ENCODE data around the gene OR6Y1.
A peak's percentile ranks its signal among the peaks of the same experiment; 100 is the strongest.

OR6Y1 gene, protein sequence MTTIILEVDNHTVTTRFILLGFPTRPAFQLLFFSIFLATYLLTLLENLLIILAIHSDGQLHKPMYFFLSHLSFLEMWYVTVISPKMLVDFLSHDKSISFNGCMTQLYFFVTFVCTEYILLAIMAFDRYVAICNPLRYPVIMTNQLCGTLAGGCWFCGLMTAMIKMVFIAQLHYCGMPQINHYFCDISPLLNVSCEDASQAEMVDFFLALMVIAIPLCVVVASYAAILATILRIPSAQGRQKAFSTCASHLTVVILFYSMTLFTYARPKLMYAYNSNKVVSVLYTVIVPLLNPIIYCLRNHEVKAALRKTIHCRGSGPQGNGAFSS

DNA sequence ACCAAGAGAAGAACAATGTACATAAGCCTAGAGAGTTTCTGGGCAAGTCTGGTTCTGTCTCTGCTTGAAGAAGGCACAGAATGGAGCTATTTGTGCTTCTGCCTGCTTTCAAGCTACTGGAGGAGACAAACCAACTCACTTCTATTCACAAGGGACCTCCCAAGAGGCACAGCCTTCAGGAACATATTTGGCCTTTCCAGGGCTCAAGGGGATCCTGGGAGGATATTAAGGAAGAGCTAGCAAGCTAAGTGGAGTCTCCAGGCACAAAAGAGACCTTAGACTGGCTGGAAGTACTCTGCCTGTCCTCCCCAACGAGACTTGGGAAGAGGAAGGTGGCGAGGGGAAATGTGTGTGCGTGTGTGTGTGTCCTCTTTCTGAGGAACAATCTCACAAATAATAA is at the start of gene OR6Y1:
Gene OR6Y1 (minus strand): TSS at position 54 of the 400 bp plus-strand sequence. CDS start 6,300 bp downstream, outside the sequence.
- DNase-seq: no peak

DNA sequence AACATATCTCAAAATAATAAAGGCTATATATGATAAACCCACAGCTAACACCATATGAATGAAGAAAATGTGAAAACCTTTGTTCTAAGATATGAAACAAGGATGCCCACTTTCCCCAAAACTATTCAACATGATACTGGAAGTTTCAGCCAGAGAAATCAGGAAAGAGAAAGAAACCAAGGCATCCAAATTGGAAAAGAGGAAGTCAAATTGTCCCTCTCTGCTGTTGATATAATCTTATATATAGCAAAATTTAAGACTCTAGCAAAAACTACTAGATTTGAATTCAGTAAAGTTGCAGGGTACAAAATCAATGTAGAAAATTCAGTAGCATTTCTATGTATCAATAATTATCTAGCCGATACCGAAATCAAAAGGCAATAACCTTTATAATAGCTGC is 46.5 kb upstream of the OR6Y1 start:
- DNase-seq: no peak

DNA sequence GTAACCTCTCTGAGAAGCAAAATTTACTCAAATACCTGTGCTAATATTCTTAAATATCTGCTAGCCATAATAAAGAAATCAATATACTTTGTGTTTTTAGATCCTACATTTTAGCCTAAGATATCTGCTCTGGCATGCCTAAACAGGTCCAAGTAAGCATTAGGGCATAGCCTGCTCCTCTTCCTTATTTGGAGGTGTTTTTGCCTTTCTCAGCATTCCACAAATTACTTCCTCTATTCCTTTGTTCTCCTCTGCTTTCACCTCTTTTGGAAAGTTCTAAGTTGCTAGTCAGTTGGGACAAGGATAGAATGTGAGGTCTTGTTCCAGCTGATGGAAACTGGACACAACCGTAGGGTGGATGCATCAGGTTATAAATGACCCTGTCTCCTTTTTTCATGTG is 32.7 kb upstream of the OR6Y1 start:
- DNase-seq: no peak

DNA sequence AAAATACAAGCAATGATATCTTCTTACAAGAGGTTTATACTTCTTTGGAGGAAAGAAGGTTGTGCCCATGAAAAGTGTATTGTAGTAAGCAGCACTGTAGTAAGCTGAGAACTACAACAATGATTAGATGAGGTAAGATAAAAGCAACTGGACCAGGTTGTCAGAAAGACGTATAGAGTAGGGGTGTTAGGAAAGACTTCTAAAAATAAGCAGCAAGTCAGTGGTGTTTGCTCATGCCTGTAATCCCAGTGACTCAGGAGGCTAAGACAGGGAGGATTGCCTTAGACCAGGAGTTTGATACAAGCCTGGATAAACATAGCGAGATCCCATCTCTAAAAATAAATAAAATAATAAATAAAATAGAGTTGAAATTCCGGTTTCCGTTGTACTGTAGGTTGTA is 29.8 kb upstream of the OR6Y1 start:
- DNase-seq: no peak

DNA sequence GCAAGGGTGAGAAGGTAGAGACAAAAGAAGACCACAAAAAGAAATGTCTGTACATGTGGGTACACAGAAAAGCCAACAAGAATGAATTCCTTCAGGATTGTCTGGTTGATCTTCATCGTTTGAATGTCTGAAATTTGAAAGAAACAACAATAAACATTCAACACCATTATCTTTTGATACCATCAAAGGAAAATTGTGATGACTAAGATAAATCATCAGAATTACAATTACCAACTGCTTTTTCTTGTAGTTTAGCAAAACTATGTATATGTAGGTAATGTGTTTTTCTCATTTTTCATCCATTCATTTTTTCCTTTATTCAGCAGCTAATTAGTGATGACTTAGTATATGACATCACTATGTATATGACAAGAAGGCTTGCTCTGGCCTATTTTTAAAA is 25.5 kb upstream of the OR6Y1 start, which contains the start of gene OR10X1:
Gene OR10X1 (minus strand): TSS at position 167 of the 400 bp plus-strand sequence. CDS start 0 bp downstream, at position 167.
- no peak for DNase-seq

DNA sequence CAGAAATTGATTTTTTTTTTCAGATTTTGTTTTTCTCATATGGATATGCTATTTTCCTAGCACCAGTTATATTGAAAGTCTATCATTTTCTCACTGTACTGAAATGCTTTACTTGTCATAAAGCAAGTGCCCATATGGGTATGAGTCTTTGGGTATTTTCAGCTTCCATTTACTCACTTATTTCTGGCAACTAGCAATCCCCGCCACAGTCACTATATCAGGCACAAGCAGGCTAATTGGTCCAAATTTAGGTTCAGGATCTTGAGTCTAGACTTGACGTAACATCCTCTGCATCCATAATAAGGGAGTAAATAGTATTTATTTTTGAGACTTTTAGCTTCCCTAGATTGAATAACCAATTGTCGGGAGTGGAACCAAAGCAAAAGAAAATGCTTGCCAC is 23.4 kb upstream of the OR6Y1 start:
- DNase-seq: no peak

DNA sequence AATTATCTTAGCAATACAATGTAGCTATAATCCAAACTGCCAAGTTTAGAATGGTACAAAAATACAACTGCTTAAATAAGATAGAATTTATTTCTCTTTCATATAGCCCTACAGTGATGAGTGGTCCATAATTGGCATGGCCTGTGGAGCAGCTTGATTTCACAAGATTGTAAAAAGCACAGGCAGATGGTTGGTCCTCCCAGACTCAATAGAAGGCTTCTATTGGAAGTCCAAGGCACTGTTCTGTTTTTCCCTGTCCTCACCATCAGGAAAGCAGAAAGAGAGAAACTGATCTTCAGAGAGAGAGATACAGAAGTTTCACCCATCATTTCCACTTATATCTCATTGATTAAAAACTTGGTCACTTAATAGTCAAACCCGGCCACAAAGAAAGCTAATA is 18.0 kb upstream of the OR6Y1 start:
- DNase-seq: no peak

DNA sequence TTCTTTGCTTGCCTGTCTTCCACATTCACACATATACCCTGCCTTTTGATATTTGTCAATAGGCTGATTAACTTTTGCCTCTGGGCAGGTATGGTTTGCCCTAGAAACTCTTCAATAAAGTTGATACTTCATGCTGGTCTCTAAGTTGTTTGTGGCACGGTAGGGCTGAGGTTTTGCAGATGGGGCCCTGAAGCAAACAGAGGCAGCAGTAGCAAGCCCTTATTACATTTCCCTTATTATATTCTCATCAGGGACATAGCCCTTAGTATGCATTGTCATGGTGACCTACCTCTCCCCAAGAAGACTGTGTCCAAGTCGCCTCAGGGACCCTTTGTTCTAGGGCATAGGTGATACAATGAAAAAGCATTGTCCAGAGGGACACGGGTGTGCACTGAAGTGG is 16.3 kb upstream of the OR6Y1 start, which contains the start of gene OR6P1:
Gene OR6P1 (minus strand): TSS at position 101 of the 400 bp plus-strand sequence. CDS start 6,976 bp downstream, outside the sequence.
- no peak for DNase-seq

DNA sequence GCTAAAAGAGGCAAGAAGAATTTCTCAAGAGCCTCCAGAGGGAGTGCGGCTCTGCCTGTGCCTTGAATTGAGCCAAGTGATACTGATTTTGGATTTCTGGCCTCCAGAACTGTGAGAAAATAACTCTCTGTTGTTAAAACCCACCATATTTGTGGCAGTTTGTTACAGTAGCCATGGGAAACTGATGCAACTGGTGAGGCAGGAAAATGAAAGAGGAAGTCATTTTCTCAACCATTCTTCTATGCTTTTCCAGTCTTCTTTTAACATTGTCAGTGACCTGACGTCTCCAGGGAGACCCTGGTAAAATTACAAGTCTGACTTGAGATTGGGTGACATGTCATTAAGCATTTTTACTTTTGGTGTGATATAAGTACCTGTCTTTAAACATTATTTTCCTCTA is 10.4 kb upstream of the OR6Y1 start:
- no peak for DNase-seq

DNA sequence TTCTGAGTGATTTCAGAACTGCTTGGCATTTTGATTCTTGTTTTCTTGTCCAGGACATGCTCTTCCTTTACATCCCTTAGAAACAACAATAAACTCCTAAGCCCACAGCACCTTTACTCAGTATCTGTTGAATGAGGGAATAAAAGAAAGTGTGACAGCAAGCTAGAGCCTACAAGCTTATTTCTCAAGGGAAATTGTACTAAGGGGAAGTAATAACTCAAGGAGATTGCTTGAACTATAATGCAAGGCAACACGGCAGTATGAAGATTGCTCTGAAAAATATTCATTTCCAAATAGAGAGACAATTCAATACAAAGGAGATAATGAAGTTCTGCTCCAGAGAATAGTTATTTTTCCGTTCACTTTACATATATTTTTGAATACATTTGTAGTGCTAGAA is 9.6 kb upstream of the OR6Y1 start:
- DNase-seq: no peak

DNA sequence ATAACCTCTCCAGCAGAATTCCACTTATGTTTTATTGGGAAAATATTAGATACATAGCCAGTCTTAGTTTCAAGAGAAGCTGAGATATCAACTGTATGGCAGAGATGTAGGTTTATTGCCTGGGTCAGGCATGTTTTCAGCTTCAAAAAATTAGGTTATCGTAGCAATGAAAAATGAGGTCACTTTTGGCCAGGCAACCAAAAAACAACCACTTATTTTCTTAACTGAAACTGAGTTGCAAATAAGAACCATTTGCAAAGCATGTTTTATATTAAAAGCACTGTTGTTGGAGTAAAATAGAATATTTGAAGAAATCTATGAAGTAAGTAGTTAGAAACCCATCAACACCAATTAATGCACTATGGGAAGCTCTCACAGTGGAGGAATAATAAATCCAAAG is 5.5 kb upstream of the OR6Y1 start:
- DNase-seq: no peak

DNA sequence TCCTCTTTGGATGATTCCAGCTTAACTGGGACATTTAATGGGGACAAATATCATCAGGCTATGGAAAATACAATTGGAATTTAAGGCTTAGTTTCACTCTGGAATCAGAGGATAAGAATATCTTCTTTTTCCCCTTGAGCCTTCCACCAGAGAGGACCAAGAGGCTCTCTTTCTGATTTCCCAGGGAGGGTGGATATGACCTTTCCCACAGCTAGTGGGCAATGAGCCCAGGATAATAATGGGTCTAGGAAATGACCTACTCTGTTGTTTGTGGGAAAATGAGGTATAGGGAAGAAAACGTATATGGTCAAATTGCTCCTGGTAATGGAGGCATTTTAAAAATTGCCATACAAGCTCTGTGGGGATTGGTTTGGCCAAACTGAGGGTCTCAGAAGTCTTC is 1.9 kb downstream of the OR6Y1 start:
- no peak for DNase-seq

DNA sequence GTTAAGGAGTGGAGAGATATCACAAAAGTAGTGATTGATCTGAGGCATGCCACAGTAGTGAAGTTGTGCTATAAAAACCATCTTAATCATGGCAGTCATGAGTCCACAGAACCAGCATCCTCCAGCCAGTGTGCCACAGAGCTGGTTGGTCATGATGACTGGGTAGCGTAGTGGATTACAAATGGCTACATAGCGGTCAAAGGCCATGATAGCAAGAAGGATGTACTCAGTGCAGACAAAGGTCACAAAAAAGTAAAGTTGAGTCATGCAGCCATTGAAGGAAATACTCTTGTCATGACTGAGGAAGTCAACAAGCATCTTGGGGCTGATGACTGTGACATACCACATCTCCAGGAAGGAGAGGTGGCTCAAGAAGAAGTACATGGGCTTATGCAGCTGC is 6.7 kb downstream of the OR6Y1 start:
- DNase-seq: no peak

DNA sequence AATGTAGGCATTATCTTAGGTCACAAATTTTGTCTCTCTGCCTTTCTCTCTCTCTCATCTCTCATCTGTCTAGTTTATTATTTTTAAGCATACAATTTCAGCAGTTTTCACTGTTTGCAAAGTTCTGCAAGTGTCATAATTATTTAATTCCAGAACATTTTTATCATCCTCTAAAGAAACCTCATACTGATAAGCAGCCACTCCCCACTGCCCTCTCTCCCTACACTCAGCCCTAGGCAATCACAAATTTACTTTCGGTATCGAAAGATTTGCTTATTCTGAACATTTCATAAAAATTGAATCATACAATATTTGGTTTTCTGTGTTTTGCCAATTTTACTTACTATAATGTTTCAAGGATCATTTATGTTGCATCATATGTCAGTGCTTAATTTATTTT is 16.6 kb downstream of the OR6Y1 start:
- no peak for DNase-seq

DNA sequence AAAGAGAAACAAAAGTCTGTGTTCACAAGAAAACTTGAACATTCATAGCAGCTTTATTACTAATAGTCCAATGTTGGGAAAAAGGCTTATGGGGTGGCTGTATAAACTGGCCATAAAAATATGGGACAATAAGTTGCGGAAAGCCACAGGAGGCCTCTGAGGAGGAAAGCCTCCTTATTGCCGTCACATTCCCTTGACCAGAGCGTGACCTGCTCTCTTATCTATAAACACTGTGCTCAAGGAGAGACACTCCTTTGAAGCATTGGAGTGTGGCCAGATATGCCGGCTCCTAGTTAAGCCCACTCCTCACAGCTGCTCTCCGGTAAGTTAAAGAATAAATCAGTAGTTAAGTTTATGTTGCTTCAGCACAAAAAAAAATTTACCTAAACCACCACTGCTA is 19.7 kb downstream of the OR6Y1 start:
- no peak for DNase-seq

DNA sequence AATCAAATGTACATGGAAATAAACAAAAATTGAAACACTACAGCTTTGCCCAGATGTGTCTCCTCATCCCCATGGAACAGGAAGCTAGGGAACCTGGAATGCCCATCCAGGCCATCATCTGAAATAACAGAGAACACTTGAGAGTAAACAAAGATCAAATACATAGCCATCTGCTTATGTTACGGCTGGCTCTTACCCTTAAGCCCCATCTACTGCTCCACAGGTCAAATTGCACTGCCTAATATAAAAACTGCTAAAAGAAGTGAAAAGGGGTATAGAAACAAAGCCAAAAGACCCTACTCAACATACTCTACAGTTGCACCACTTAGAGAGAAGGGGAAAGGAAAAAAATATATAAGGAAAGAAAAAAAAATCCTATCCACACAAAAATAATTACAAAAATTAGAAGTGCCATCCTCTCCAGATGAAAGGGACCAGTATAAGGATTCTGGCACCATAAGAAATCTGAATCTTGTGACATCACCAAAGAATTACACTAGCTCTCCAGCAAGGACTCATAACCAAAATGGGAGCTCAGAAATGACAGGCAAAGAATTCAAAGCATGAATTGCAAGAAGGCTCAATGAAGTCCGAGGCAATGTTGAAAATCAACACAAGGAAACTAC is 26.9 kb downstream of the OR6Y1 start:
- DNase-seq: no peak

DNA sequence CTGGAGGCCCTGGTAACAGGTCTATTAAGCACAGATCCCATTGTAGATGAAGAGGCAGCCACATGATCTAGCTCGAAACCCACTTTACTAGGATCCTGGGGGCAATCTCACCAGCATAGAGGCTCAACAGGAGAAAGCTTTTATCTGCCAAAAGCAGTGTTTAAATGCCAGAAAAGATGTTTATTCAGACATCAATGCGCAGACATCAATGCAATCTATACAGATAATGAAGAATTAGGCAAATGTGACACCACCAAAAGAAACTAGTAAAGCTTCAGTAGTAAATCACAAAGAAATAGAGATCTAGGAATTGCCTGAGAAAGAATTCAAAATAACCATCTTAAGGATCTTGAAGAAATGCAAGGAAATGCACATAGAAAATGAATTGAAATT is 32.5 kb downstream of the OR6Y1 start:
- DNase-seq: no peak

DNA sequence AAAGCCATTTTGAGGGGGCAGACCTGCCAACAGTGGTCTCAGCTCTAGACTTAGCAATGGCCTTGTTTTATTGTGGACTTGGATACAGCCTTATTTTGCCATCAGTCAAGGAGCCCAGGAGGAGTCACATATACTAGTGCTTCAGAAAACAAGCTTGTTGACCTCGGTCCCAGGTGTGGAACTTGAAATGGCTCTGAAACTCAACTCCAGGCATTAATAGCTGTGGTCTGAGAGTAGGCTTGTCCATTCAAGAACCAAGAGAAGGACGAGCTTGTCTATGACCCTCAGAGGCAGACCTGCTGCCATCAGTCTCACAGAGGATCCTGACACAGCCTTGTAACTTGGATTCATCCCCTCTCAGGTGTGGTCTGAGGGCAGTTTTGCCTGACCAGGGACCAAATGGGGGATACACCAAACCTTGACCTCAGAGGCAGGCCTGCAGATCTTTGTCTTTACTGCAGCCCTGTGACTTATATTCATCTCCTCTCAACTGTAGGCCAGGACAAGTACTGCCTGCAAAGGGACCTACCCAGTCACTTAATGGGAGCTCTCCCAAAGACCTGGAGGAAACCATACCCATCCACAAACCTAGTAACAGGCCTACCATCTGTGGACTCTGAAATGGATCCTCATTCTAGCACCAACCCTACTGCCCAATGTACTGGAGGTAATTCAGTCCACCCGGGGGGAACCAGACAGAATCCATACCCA is 33.1 kb downstream of the OR6Y1 start:
- DNase-seq: no peak

DNA sequence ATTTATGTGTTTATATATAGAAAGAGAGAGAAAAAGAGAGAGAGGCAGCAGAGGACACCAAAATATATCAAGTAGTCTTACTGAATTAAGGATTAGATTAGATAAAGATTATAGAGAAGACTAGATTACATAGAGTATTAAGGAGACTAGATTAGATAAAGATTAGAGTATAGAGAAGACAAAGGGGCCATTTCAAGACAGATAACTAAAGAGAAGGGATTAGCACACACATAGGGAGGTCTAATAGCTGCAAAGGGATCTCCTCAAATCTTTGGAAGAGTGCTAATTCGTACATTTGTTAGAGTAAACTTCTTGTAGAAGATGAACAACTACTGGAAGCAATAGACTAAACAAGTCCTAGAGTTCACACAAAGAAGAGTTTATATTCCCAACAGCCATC is 34.2 kb downstream of the OR6Y1 start:
- no peak for DNase-seq

DNA sequence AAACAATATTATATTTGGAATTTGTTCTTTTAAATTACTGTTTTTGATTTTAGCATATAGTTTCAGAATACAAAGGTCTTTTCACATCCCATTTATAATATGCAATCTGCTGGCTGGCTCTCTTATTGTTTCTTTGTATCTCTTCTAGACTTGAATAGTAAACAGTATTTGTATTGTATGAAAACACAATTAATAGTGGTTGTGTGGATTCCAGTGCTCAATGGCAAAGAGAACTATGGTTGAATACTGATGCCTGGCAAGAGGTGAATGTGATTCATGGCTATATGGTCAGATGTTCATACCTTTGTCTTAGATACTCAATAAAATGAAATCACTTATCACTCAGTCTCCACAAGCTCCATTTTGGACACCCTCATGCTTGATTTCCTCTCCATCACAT is 37.2 kb downstream of the OR6Y1 start:
- DNase-seq: no peak

DNA sequence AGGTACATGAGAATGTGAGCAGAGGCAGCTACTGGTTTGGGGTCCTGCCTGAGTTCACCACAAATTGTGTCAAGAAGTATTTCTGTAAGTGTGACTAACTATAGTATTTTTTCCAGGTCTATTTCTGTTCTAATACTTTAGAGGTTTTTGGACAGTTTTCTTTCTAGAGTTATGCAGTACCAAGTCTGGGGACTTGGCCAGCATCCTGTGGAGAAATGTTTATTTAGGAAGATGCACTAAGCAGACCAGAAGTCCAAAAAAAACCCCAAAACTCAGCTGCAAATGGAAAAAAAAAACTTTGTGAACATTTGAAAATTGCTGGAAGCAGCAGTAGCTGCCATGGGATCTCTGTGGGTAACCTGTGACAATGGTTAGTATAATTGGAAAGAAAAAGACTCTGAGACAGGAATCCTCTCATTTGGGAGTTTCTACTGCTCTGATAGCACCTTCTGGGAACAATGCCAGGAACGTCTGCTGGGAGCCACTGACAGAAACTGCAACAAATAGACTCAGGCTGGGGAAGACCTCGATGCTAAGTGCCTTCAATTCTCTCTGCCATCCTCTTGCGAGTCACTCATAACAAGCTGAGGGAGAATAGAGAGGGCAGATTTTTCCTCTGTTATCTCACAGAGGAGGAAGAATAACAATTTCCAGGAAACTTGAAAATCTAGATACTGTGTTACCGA is 44.6 kb downstream of the OR6Y1 start:
- no peak for DNase-seq

DNA sequence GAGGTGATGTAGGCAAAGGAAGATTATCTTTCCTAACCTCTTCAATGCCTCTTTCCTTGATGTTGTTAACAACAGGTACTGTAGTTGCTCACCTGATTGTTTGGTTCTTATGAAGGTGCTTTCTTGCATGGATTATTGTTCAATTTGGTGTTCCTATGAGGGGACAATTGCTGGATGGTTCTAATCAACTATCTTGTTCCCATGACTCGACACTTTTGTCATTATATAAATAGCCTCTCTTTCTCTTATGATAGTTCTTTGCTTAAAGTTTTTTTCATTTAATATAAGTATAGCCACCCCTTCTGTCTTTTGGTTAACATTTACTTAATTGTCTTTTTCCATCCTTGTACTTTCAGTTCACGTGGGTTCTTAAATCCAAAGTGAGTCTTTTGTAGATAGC is 46.7 kb downstream of the OR6Y1 start:
- DNase-seq: no peak

DNA sequence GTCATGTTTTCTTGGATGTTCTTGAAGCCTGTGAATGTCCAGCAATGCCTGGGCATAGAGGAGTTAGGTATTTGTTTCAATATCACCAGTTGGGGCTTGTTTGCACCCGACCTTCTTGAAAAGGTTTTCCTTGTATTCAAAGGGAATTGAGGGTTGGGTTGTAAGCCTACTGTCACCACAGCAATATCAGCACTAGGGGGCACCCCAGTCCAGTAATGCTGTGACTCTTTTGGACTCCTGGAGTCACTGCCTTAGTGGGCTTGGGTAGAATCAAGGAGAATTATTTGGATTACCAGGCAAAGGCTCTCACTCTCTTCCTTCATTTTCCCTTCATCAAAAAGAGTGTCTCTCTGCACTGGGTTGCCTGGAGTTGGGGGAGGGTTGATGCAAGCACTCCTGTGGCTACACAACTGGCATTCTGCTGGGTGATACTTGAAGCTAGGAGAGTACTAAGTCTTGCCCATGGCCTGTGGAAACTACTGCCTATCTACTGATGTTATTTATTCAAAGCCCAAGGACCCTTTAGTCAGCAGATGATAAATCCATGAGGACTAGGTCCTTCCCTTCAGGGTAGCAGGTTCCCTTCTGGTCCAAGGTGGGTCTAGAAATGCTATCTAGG is 47.7 kb downstream of the OR6Y1 start:
- peak; percentile 35 for DNase-seq
